Osteoblast (primary cell): ENCODE measurements around the gene SLC45A1. TPM values are rescaled to one million over a fixed set of nuclear protein-coding genes. Genes with fewer than 3 reads are reported as not detected.

Experiments used
- DNase-seq: peaks from one replicate; pipeline ENCODE4 v3.0.0; 2011; ENCODE audit warnings: low spot score, mixed read lengths; ENCODE audit not compliant: insufficient read length; ENCODE audit errors: missing footprints
- H2AFZ ChIP-seq: 2 replicates; pipeline ENCODE4 v1.6.0; 2011; ENCODE audit warnings: mild to moderate bottlenecking, low read length
- H3K27ac ChIP-seq: 2 replicates; pipeline ENCODE4 v1.5.1; 2011; ENCODE audit warnings: mild to moderate bottlenecking, low read depth, low read length, moderate library complexity
- H3K27me3 ChIP-seq: 2 replicates; pipeline ENCODE4 v1.6.0; 2012; ENCODE audit warnings: mild to moderate bottlenecking, control low read depth, inconsistent platforms, low read length, moderate library complexity; ENCODE audit not compliant: insufficient read depth
- H3K36me3 ChIP-seq: 2 replicates; pipeline ENCODE4 v1.5.1; 2011; ENCODE audit warnings: mild to moderate bottlenecking, low read length, control low read depth, moderate library complexity; ENCODE audit not compliant: insufficient read depth
- H3K4me1 ChIP-seq: 2 replicates; pipeline ENCODE4 v1.5.1; 2011; ENCODE audit warnings: mild to moderate bottlenecking, low read length, control low read depth, moderate library complexity; ENCODE audit not compliant: insufficient read depth
- H3K4me2 ChIP-seq: 2 replicates; pipeline ENCODE4 v1.6.0; 2011; ENCODE audit warnings: mild to moderate bottlenecking, low read length; ENCODE audit not compliant: insufficient read depth
- H3K4me3 ChIP-seq: fragments of 200-600 bp; sonication (generic); 3 replicates; pipeline ENCODE4 v1.5.1; 2012; ENCODE audit warnings: mild to moderate bottlenecking, low read length, inconsistent platforms; ENCODE audit not compliant: insufficient read depth
- H3K79me2 ChIP-seq: 2 replicates; pipeline ENCODE4 v1.6.0; 2012; ENCODE audit warnings: mild to moderate bottlenecking, low read length, control low read depth, inconsistent platforms; ENCODE audit not compliant: insufficient read depth
- H3K9me3 ChIP-seq: 2 replicates; pipeline ENCODE4 v1.5.1; 2011; ENCODE audit warnings: low read depth, low read length, control low read depth
- H4K20me1 ChIP-seq: 2 replicates; pipeline ENCODE4 v1.6.0; 2012; ENCODE audit warnings: mild to moderate bottlenecking, low read length, control low read depth; ENCODE audit not compliant: insufficient read depth
- total RNA-seq: library from RNA; depleted of rRNA; stranded (reverse); fragments of >200 nt; gene quantifications from 2 replicates; pipeline ENCODE4 v1.2.3, GENCODE V29; 2012
- TF ChIP-seq, protein P1 (sequence below): IDR thresholded peaks from 2 replicates; pipeline ENCODE4 v1.5.1; 2011; ENCODE audit warnings: mild to moderate bottlenecking, low read depth, low read length, moderate library complexity; ENCODE audit errors: extremely low read depth

The SLC45A1 gene
- total RNA-seq, 1 donor: 1.8 TPM

DNA sequence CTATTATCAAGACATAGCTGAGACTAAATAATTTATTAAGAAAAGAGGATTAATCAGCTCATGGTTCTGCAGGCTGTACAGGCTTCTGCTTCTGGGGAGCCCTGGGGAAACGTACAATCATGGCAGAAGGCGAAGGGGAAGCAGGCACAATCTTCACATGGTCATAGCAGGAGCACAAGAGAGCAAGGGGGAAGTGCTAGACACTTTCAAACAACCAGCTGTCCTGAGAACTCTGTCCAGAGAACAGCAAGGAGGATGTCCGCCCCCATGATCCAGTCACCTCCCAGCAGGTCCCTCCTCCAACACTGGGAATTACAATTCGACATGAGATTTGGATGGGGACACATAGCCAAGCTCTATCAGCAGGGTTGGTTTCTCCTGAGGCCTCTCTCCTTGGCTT lies 10.3 kb upstream of the SLC45A1 start:
- H2AFZ ChIP-seq: no peak overlapping the region
- TF ChIP-seq, protein P1, sequence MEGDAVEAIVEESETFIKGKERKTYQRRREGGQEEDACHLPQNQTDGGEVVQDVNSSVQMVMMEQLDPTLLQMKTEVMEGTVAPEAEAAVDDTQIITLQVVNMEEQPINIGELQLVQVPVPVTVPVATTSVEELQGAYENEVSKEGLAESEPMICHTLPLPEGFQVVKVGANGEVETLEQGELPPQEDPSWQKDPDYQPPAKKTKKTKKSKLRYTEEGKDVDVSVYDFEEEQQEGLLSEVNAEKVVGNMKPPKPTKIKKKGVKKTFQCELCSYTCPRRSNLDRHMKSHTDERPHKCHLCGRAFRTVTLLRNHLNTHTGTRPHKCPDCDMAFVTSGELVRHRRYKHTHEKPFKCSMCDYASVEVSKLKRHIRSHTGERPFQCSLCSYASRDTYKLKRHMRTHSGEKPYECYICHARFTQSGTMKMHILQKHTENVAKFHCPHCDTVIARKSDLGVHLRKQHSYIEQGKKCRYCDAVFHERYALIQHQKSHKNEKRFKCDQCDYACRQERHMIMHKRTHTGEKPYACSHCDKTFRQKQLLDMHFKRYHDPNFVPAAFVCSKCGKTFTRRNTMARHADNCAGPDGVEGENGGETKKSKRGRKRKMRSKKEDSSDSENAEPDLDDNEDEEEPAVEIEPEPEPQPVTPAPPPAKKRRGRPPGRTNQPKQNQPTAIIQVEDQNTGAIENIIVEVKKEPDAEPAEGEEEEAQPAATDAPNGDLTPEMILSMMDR: no peak
- H3K79me2 ChIP-seq: no peaks in the 10 kb centered on the region
- H3K4me3 ChIP-seq: no peak overlapping the region
- no peaks in the 10 kb centered on the region for H3K9me3 ChIP-seq
- no peaks in the 10 kb centered on the region for H3K36me3 ChIP-seq
- H4K20me1 ChIP-seq: no peaks in the 10 kb centered on the region
- peaks cover 7% of the 10 kb centered on the region for H3K4me1 ChIP-seq
- H3K27me3 ChIP-seq: no peaks in the 10 kb centered on the region
- no peak overlapping the region for H3K27ac ChIP-seq
- H3K4me2 ChIP-seq: no peak overlapping the region
- DNase-seq: no peak

DNA sequence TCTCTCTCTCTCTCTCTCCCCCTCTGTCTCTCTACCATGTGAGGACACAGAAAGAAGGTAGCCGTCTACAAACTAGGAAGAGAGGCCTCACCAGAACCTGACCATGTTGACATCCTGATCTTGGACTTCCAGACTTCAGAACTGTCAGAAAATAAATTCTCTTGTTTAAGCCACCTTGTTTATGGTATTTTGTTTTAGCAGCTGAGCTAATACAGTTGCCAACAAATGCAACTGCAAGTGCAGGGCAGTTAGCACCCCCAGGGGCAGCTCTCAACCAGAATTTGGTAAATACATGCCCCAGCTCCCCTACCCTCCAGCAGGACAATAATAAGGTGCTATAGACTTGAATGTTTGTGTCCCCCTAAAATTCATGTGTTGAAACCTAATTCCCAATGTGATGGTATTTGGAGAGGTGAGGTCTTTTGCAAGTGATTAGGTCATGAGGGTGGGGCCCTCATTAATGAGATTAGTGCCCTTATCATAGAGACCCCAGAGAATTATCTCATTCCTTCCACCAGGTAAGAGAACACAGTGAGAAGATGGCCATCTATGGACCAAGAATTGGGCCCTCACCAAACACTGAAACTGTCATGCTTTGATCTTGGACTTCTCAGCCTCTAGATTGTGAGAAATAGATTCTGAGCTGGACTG lies 6.7 kb upstream of the SLC45A1 start:
- TF ChIP-seq, protein P1: no peak
- no peaks in the 10 kb centered on the region for H3K79me2 ChIP-seq

DNA sequence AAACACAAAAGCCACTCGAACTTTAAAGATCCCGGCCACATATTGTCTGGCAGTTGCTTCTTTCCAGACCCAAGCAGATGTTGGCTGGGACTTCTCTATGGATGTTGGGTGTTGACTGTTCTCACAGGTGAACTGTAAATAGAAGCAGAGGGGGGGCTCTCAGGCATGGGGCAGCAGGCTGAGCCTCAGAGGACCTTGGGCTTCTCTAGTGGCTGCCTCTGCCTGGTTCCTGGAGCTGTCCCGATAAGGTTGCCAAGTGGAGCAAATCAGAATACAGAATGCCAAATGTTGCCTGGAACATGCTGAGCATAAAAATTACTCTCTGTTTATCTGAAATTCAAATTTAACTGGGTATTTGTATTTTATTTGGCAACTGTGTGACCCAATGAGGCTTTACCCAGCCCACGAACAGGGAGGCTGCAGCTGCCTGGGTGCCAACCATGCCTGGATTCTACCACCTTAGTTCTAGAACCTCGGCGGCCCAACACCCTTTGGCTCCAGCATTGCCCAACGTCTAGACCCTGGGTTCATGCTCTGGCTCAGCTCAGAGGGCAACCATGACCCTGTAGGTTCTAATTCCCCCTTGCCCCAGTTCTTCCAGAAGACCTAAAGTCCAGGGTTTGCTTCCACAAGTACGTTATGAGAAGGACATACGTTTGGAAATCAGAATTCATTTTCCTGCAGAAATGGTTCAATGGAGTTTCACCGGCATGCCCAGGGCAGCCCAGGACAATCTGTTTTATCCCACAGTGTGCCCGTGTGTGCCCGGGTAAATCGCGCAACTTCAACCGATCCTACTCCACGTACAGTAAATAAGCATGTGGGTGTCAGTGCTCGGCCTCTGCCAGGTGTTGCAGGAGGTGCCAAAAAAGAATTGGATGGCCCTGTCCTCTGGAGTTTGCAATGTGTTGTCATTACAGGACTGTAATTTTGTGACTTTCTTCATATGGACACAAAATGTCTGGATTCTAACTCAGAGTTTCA lies 5.4 kb upstream of the SLC45A1 start:
- Histone ChIP-seq H3K4me3 (no peak overlapping the region), H3K27ac (no peak overlapping the region), H3K4me1 (peaks cover 4% of the 10 kb centered on the region), H4K20me1 (no peaks in the 10 kb centered on the region), H3K36me3 (no peaks in the 10 kb centered on the region), H3K4me2 (no peak overlapping the region), H3K79me2 (no peaks in the 10 kb centered on the region), H3K27me3 (no peaks in the 10 kb centered on the region), H2AFZ (no peak overlapping the region), H3K9me3 (no peaks in the 10 kb centered on the region)
- TF ChIP-seq, protein P1: no peak
- DNase-seq: no peak

More for the DNA sequence above, 6.7 kb upstream of the SLC45A1 start:
- Histone ChIP-seq H3K4me1 (peaks cover 3% of the 10 kb centered on the region), H3K27ac (no peak overlapping the region), H3K9me3 (no peaks in the 10 kb centered on the region), H3K4me3 (no peak overlapping the region), H2AFZ (no peak overlapping the region), H3K36me3 (no peaks in the 10 kb centered on the region), H3K4me2 (no peak overlapping the region), H4K20me1 (no peaks in the 10 kb centered on the region), H3K27me3 (no peaks in the 10 kb centered on the region)
- no peak for DNase-seq

DNA sequence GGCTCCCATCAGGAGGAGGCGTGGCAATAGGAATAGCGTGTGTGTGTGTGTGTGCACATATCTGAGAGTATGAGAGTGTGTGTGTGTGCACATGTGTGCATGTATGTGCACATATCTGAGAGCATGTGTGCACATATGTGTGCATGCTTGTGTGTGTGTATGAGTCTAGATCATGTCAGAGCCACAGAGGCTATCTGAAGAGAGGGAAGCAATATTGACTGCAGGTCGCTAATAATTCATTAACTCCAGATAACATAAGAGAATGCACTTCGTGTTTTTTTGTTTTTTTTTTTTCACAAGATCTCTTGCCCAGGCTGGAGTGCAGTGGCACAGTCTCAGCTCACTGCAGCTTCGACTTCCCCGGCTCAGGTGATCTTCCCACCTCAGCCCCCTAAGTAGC lies 4.7 kb upstream of the SLC45A1 start:
- no peak overlapping the region for H3K4me3 ChIP-seq
- no peak for DNase-seq
- H3K27ac ChIP-seq: no peak overlapping the region
- H2AFZ ChIP-seq: no peak overlapping the region
- TF ChIP-seq, protein P1: no peak
- no peaks in the 10 kb centered on the region for H3K36me3 ChIP-seq
- no peak overlapping the region for H3K4me2 ChIP-seq
- H3K4me1 ChIP-seq: peaks cover 7% of the 10 kb centered on the region
- no peaks in the 10 kb centered on the region for H4K20me1 ChIP-seq
- no peaks in the 10 kb centered on the region for H3K79me2 ChIP-seq
- H3K27me3 ChIP-seq: no peaks in the 10 kb centered on the region
- no peaks in the 10 kb centered on the region for H3K9me3 ChIP-seq
